GM18519 (cell line): ENCODE measurements around the gene SERPINB7.
A peak's percentile ranks its signal among the peaks of the same experiment; 100 is the strongest.

ENCODE experiments used
- ATAC-seq: cut with Tn5 transposase; IDR thresholded peaks from one replicate; pipeline ENCODE4 v1.9.1; 2021; ENCODE audit warnings: mild to moderate bottlenecking, moderate library complexity; ENCODE audit not compliant: unreplicated experiment, low FRiP score

Gene SERPINB7

GRCh38 chr18:63837590-63837989 is 62.4 kb downstream of the SERPINB7 start:
- ATAC-seq: no peak

DNA sequence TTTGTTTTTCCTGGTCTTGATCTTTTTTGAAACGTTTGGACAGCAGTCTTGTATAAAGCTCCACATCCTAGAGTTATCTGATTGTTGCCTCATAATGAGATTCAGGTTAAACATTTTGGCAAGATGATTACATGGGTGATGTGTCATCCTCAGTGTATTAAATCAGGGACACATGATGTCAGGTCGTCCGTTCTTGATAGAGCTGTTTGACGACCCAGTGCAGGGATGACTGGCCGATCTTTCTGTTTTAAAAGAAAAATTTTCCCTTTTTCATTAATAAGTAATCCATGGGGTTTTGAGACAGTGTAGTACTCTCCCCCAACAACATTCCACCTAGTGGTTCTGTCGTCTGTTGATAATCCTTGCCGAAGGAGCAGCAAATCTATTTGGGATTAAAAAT is 67.8 kb downstream of the SERPINB7 start:
- no peak for ATAC-seq

GRCh38 chr18:63844254-63844653 is 69.0 kb downstream of the SERPINB7 start:
- ATAC-seq: peak; percentile 65

DNA sequence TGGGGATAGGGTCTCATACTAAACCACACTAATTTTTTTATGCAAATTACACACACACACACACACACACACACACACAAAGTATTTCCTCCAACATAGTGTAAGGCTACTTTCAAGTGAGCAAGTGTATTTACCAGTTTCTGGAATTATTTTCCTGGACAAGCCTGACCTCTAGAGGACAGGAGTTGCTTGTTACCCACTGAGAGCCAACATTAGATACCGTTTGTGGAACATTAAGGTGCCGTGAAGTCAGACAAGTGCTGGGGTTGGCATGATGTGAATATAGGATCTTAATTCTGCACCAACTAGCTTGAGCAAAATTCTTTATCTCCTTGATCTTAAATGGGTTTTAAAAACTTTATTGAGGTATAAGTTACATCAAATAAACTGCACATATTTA is 72.9 kb downstream of the SERPINB7 start:
- ATAC-seq: peak; percentile 43

DNA sequence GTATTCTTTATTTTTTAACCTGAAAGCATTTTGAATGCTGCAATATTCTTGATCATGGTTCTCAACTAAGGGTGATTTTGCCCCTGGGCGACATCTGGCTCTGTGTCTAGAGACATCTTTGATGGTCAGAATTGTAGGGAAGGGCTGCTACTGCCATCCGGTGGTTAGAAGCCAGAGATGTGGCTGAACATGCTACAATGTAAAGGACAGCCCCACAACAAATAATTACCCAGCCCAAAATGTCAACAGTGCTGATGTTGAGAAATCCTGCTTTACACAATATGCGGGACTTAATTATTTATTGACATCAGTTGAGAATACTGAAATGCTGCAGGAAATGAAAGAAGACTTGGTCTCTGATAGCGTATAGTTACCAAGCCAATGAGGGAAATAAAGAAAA is 74.8 kb downstream of the SERPINB7 start:
- peak; percentile 73 for ATAC-seq

GRCh38 chr18:63850636-63851035 is 75.4 kb downstream of the SERPINB7 start:
- no peak for ATAC-seq
